DND-41 (cell line): ENCODE results near the gene WDR70.

Source experiments
- CTCF ChIP-seq: IDR thresholded peaks from 2 replicates; pipeline ENCODE4 v1.5.1; 2012; ENCODE audit warnings: borderline replicate concordance, low read length, moderate library complexity, mild to moderate bottlenecking; ENCODE audit not compliant: poor library complexity, severe bottlenecking; ENCODE audit errors: extremely low read depth
- EZH2 ChIP-seq: IDR thresholded peaks from 3 replicates; pipeline ENCODE4 v1.6.1; 2012; ENCODE audit warnings: borderline replicate concordance, low read depth, mild to moderate bottlenecking, moderate library complexity, low read length, inconsistent platforms; ENCODE audit not compliant: severe bottlenecking

- TF ChIP-seq CTCF (no peak), EZH2 (no peak)
These were observed 259.8 kb downstream of the WDR70 start for GRCh38 chr5:37638897-37639296.
